Caco-2 (cell line): ENCODE data around the gene ANKRD52. TPM values are rescaled to one million over a fixed set of nuclear protein-coding genes. Genes with fewer than 3 reads are reported as not detected.

Experiments used
- BruUV-seq: library from RNA; stranded (reverse); fragments of 400-500 nt; replicated peaks from 2 replicates; lab custom pipeline; 2021; lab: Mats Ljungman, UMichigan
- CTCF ChIA-PET: fragments of 300-600 bp; sonication (Branson Sonifier 250); formaldehyde crosslinking; loops from one replicate; lab custom pipeline; 2022; ENCODE audit warnings: antibody characterized with exemption; lab: Charles Lee
- POLR2A ChIA-PET: fragments of 300-600 bp; sonication (Branson Sonifier 250); formaldehyde crosslinking; loops from one replicate; lab custom pipeline; 2022; ENCODE audit warnings: antibody characterized with exemption; lab: Charles Lee
- DNase-seq, 2 experiments: peaks; one replicate each; pipeline versions ENCODE4 v3.0.0 to v3.0.0-alpha.2; 2020 to 2022
- H3K27me3 ChIP-seq: replicated peaks from 2 replicates; pipeline ENCODE4 v1.6.0; 2011; ENCODE audit warnings: low read length; ENCODE audit not compliant: control insufficient read depth, insufficient read depth
- H3K36me3 ChIP-seq: 2 replicates; pipeline ENCODE4 v1.5.1; 2011; ENCODE audit warnings: low read length; ENCODE audit not compliant: control insufficient read depth, insufficient read depth
- H3K4me1 ChIP-seq: fragments of 250-450 bp; sonication (Bioruptor Pico); 2 replicates; pipeline ENCODE4 v1.5.1; 2020; ENCODE audit warnings: mild to moderate bottlenecking
- H3K4me3 ChIP-seq: 2 replicates; pipeline ENCODE4 v1.5.1; 2011; ENCODE audit warnings: low read depth, mild to moderate bottlenecking, control low read depth, low read length
- H3K9me3 ChIP-seq: fragments of 250-450 bp; sonication (Bioruptor Pico); 2 replicates; pipeline ENCODE4 v1.5.1; 2020; ENCODE audit warnings: mild to moderate bottlenecking, moderate library complexity
- H3K27ac Mint-ChIP-seq: one replicate; pipeline ENCODE4 v1.8.0; 2022; ENCODE audit warnings: mixed read lengths; ENCODE audit not compliant: unreplicated experiment
- H3K27me3 Mint-ChIP-seq: one replicate; pipeline ENCODE4 v1.8.0; 2022; ENCODE audit warnings: mixed read lengths; ENCODE audit not compliant: insufficient read depth, unreplicated experiment
- H3K36me3 Mint-ChIP-seq: one replicate; pipeline ENCODE4 v1.8.0; 2022; ENCODE audit warnings: mild to moderate bottlenecking, mixed read lengths; ENCODE audit not compliant: insufficient read depth, unreplicated experiment
- H3K4me1 Mint-ChIP-seq: one replicate; pipeline ENCODE4 v1.8.0; 2022; ENCODE audit warnings: low read depth, mixed read lengths; ENCODE audit not compliant: unreplicated experiment
- H3K4me3 Mint-ChIP-seq: one replicate; pipeline ENCODE4 v1.8.0; 2022; ENCODE audit warnings: mild to moderate bottlenecking, moderate library complexity, mixed read lengths; ENCODE audit not compliant: unreplicated experiment
- H3K9me3 Mint-ChIP-seq: one replicate; pipeline ENCODE4 v1.8.0; 2022; ENCODE audit warnings: mixed read lengths; ENCODE audit not compliant: unreplicated experiment
- intact Hi-C: fragments of 100-400 bp; cut with micrococcal nuclease; formaldehyde crosslinking; loops from one replicate; pipeline ENCODE4 v1.10.0; 2022; ENCODE audit not compliant: unreplicated experiment
- total RNA-seq: library from RNA; stranded (reverse); gene quantifications from 2 replicates; pipeline ENCODE4 v1.2.3, GENCODE V29; 2022
- TF ChIP-seq, protein P1 (sequence below), 2 experiments: fragments of 200-600 bp in 1 of 2; IDR thresholded peaks; 1 replicate in 1 of 2; 2 replicates in 1 of 2; pipeline versions ENCODE4 v1.5.1 to v1.8.0; 2011 to 2022; ENCODE audit warnings: antibody characterized with exemption in 1 of 2, control low read depth in 1 of 2, inconsistent platforms in 1 of 2, low read depth in 1 of 2, low read length in 1 of 2, mild to moderate bottlenecking in 1 of 2, moderate library complexity in 1 of 2; ENCODE audit not compliant: insufficient read depth in 1 of 2, severe bottlenecking in 1 of 2, unreplicated experiment in 1 of 2

The ANKRD52 gene
- total RNA-seq, 1 experiment from 2014 or later, result 34.6 TPM

DNA sequence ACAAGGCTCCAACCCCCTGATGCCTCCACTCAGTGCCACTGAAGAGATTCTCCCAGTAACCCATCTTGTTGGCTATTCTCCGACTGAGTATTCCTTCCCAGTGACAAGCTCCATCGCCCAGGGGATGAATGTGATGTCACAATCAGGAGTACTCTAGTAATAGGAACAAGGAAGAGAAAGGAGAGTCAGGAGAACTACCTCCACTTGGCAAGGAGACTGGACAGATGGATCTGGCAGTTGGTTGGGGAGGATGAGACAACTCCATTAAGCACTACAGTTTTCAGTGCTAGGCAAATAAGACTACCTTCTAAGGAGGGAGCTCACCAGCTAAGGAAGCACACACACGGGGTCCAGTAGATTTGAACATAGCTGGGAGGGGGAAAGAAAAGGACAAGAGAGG lies 41.7 kb downstream of the ANKRD52 start:
- intact Hi-C loops, result no loop called here
- CTCF ChIA-PET, result interaction anchor here (0.8 kb wide), 2 partner anchors 10 to 27 kb away, joined by 3 read pairs; partner anchors contain the start of gene SMARCC2
- H3K27ac Mint-ChIP-seq, result no peak overlapping the region
- peaks cover 7% of the 10 kb centered on the region for H3K4me1 Mint-ChIP-seq
- H3K36me3 Mint-ChIP-seq, result peaks cover 69% of the 10 kb centered on the region
- POLR2A ChIA-PET, result no interaction called here
- no peak for DNase-seq
- no peak overlapping the region for H3K4me3 Mint-ChIP-seq
- TF ChIP-seq, protein P1, sequence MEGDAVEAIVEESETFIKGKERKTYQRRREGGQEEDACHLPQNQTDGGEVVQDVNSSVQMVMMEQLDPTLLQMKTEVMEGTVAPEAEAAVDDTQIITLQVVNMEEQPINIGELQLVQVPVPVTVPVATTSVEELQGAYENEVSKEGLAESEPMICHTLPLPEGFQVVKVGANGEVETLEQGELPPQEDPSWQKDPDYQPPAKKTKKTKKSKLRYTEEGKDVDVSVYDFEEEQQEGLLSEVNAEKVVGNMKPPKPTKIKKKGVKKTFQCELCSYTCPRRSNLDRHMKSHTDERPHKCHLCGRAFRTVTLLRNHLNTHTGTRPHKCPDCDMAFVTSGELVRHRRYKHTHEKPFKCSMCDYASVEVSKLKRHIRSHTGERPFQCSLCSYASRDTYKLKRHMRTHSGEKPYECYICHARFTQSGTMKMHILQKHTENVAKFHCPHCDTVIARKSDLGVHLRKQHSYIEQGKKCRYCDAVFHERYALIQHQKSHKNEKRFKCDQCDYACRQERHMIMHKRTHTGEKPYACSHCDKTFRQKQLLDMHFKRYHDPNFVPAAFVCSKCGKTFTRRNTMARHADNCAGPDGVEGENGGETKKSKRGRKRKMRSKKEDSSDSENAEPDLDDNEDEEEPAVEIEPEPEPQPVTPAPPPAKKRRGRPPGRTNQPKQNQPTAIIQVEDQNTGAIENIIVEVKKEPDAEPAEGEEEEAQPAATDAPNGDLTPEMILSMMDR (IDR thresholded peaks at IDR 0.05; ENCODE audit: insufficient read depth in 1 of 2, low read depth in 1 of 2, low read length in 1 of 2, severe bottlenecking in 1 of 2, unreplicated experiment in 1 of 2), result no peak
- no peaks in the 10 kb centered on the region for H3K27me3 Mint-ChIP-seq
- H3K9me3 ChIP-seq, result no peaks in the 10 kb centered on the region
- no TSS peak for BruUV-seq
- H3K9me3 Mint-ChIP-seq, result peaks cover 9% of the 10 kb centered on the region
- no peaks in the 10 kb centered on the region for H3K27me3 ChIP-seq
- H3K4me3 ChIP-seq, result no peak overlapping the region
- H3K36me3 ChIP-seq, result peaks cover 2% of the 10 kb centered on the region
- H3K4me1 ChIP-seq, result no peaks in the 10 kb centered on the region

DNA sequence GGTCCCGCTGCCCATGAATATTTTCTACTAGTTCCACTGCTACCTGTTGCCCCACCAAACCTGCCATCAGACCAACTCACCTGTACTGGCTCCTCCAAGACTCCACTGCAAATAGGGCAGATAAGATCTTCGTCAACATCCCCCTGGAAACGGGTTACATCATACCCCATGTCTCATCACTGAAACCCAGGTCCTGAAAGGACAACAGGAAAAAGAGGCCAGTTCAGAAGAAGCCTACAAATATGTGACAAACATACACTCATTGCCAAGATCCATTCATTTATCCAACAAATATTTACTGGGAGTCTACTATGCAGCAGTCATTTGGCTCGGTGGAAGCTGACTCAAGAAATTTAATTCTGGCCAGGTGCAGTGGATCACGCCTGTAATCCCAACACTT lies 44.3 kb downstream of the ANKRD52 start:
- BruUV-seq, result no TSS peak
- Mint-ChIP-seq H3K4me1 (peaks cover 7% of the 10 kb centered on the region), H3K27me3 (no peaks in the 10 kb centered on the region), H3K36me3 (peaks cover 86% of the 10 kb centered on the region), H3K27ac (no peak overlapping the region), H3K9me3 (peaks cover 9% of the 10 kb centered on the region), H3K4me3 (no peak overlapping the region)
- intact Hi-C loops, result no loop called here
- TF ChIP-seq, protein P1 (IDR thresholded peaks at IDR 0.05; ENCODE audit: insufficient read depth in 1 of 2, low read depth in 1 of 2, low read length in 1 of 2, severe bottlenecking in 1 of 2, unreplicated experiment in 1 of 2), result no peak
- Histone ChIP-seq H3K4me3 (no peak overlapping the region), H3K36me3 (peaks cover 2% of the 10 kb centered on the region), H3K4me1 (no peaks in the 10 kb centered on the region), H3K27me3 (no peaks in the 10 kb centered on the region), H3K9me3 (no peaks in the 10 kb centered on the region)
- DNase-seq, result no peak
- ChIA-PET POLR2A (no interaction called here), CTCF (interaction anchor here (0.6 to 1.1 kb wide), 2 partner anchors 24 to 102 kb away, joined by 3 read pairs; partner anchors contain the start of genes CNPY2 and SMARCC2)

DNA sequence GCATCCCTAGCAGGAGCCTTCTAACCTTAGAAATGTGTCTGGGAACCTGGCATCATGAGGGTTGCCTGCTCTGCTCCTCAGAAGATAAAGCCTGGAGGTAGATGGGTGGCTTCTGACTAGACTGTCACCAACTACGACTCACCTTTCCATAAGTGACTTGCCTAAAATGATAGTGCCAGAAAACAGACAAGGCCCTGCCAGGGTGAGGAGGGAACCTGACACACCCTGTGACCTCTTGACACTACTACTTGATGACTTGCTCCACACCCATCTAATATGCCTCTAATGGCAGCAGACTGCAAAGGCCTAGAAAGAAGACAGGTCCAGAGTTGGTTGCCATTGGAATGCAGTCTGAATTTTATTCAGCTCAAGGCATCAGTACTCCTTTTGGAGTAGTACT lies 45.8 kb downstream of the ANKRD52 start:
- TF ChIP-seq, protein P1 (IDR thresholded peaks at IDR 0.05; ENCODE audit: insufficient read depth in 1 of 2, low read depth in 1 of 2, low read length in 1 of 2, severe bottlenecking in 1 of 2, unreplicated experiment in 1 of 2), result no peak
- H3K27ac Mint-ChIP-seq, result no peak overlapping the region
- Histone ChIP-seq H3K4me3 (no peak overlapping the region), H3K36me3 (peaks cover 3% of the 10 kb centered on the region), H3K9me3 (no peaks in the 10 kb centered on the region), H3K4me1 (no peaks in the 10 kb centered on the region), H3K27me3 (no peaks in the 10 kb centered on the region)
- no peak overlapping the region for H3K4me3 Mint-ChIP-seq
- no TSS peak for BruUV-seq
- intact Hi-C loops, result no loop called here
- H3K9me3 Mint-ChIP-seq, result peaks cover 9% of the 10 kb centered on the region
- peaks cover 91% of the 10 kb centered on the region for H3K36me3 Mint-ChIP-seq
- DNase-seq, result no peak
- POLR2A ChIA-PET, result no interaction called here
- H3K4me1 Mint-ChIP-seq, result peaks cover 7% of the 10 kb centered on the region
- no peaks in the 10 kb centered on the region for H3K27me3 Mint-ChIP-seq
- CTCF ChIA-PET, result no interaction called here
